HepG2 (cell line): ENCODE data around the gene IAH1. TPM values are rescaled to one million over a fixed set of nuclear protein-coding genes. Genes with fewer than 3 reads are reported as not detected.

Experiments
- ATAC-seq: fragments of 200-7000 bp; cut with Tn5 transposase; 3 replicates; pipeline ENCODE4 v1.9.1; 2020; ENCODE audit warnings: mild to moderate bottlenecking, moderate library complexity
- BruUV-seq: library from RNA; stranded (reverse); fragments of 400-500 nt; replicated peaks from 2 replicates; lab custom pipeline; 2021; lab: Mats Ljungman, UMichigan
- CTCF ChIA-PET: fragments of 300-600 bp; formaldehyde crosslinking; extraction: SDS; loops from one replicate; lab custom pipeline; 2021; ENCODE audit warnings: low total read pairs, inconsistent platforms, low intra/inter-chr PET ratio; lab: Yijun Ruan, JAX
- POLR2A ChIA-PET: fragments of 350-600 bp; sonication (Branson Sonifier 250); formaldehyde crosslinking; loops from one replicate; lab custom pipeline; 2020; ENCODE audit warnings: antibody characterized with exemption, inconsistent platforms; lab: Yijun Ruan, JAX
- DNase-seq: peaks from one replicate; pipeline ENCODE4 v3.0.0-alpha.2; 2015; ENCODE audit warnings: low spot score
- FAIRE-seq: peaks from 3 replicates; lab custom pipeline; 2011; peaks lifted over from hg19 to GRCh38; lab: Jason Lieb, UNC
- H2AFZ ChIP-seq: one replicate; pipeline ENCODE4 v1.6.1; 2011; ENCODE audit warnings: low read length, inconsistent platforms
- H3K27ac ChIP-seq: fragments of 300-600 bp; 3 replicates; pipeline ENCODE4 v1.8.0; 2011; ENCODE audit warnings: mixed run types, mild to moderate bottlenecking, mixed read lengths, low read length, inconsistent platforms; ENCODE audit not compliant: insufficient read depth; ENCODE audit errors: extremely low read length
- H3K27me3 ChIP-seq, 2 experiments: fragments of 200-600 bp in 1 of 2; 2 replicates in 1 of 2; 3 replicates in 1 of 2; pipeline versions ENCODE4 v1.6.0 to v1.8.0; 2011; ENCODE audit warnings: low read length in 2 of 2, mild to moderate bottlenecking in 2 of 2, moderate library complexity in 2 of 2, inconsistent platforms in 1 of 2; ENCODE audit not compliant: insufficient read depth in 2 of 2, control insufficient read depth in 1 of 2
- H3K36me3 ChIP-seq, 2 experiments: fragments of 200-600 bp in 1 of 2; replicated peaks in 1 of 2; 2 replicates in 1 of 2; 3 replicates in 1 of 2; pipeline versions ENCODE4 v1.5.1 to v1.8.0; 2011; ENCODE audit warnings: low read length in 2 of 2, inconsistent platforms in 1 of 2; ENCODE audit not compliant: insufficient read depth in 2 of 2, control insufficient read depth in 1 of 2
- H3K4me1 ChIP-seq: 2 replicates; pipeline ENCODE4 v1.5.1; 2012; ENCODE audit warnings: low read length, inconsistent platforms; ENCODE audit not compliant: insufficient read depth
- H3K4me2 ChIP-seq: 2 replicates; pipeline ENCODE4 v1.6.0; 2011; ENCODE audit warnings: low read depth, low read length, inconsistent platforms
- H3K4me3 ChIP-seq, 3 experiments: fragments of 200-600 bp in 1 of 3; sonication (generic), shearing (Covaris generic) in 1 of 3; replicated peaks in 1 of 3; 2 replicates each; pipeline ENCODE4 v1.5.1; 2011 to 2016; ENCODE audit warnings: low read length in 3 of 3, inconsistent platforms in 2 of 3, low read depth in 2 of 3, mild to moderate bottlenecking in 2 of 3, control low read depth in 1 of 3, mixed read lengths in 1 of 3; ENCODE audit not compliant: insufficient read depth in 1 of 3
- H3K79me2 ChIP-seq: one replicate; pipeline ENCODE4 v1.6.1; 2011; ENCODE audit warnings: low read length, inconsistent platforms; ENCODE audit not compliant: insufficient read depth
- H3K9ac ChIP-seq: 2 replicates; pipeline ENCODE4 v1.6.0; 2011; ENCODE audit warnings: mild to moderate bottlenecking, low read depth, low read length, inconsistent platforms; ENCODE audit not compliant: insufficient read depth
- H3K9me3 ChIP-seq: 2 replicates; pipeline ENCODE4 v1.5.1; 2012; ENCODE audit warnings: mild to moderate bottlenecking, low read length
- H4K20me1 ChIP-seq: 2 replicates; pipeline ENCODE4 v1.6.0; 2011; ENCODE audit warnings: inconsistent platforms, mild to moderate bottlenecking, low read length, moderate library complexity; ENCODE audit not compliant: insufficient read depth
- CEBPB ChIP-seq: IDR thresholded peaks from 2 replicates; pipeline ENCODE4 v1.6.1; 2011; ENCODE audit warnings: low read depth, low read length, improper control_type of control experiment, borderline replicate concordance
- MXI1 ChIP-seq: IDR thresholded peaks from 3 replicates; pipeline ENCODE4 v1.6.1; 2012; ENCODE audit warnings: low read depth, low read length, inconsistent platforms, borderline replicate concordance
- NKX3-1 ChIP-seq: sonication (generic); formaldehyde crosslinking; IDR thresholded peaks from 2 replicates; pipeline ENCODE4 v1.5.0; 2020; ENCODE audit warnings: missing genetic modification reagents
- ZNF142 ChIP-seq: sonication (generic); formaldehyde crosslinking; IDR thresholded peaks from 2 replicates; pipeline ENCODE4 v1.4.0; 2020; ENCODE audit warnings: missing genetic modification reagents
- ZNF234 ChIP-seq: sonication (generic); formaldehyde crosslinking; conservative IDR thresholded peaks from 2 replicates; pipeline ENCODE4 v1.5.1; 2020; ENCODE audit warnings: mild to moderate bottlenecking, missing genetic modification reagents
- ZNF318 ChIP-seq: sonication (generic); formaldehyde crosslinking; IDR thresholded peaks from 2 replicates; pipeline ENCODE4 v1.4.0; 2020; ENCODE audit warnings: mild to moderate bottlenecking, missing genetic modification reagents
- ZNF468 ChIP-seq: sonication (generic); formaldehyde crosslinking; IDR thresholded peaks from 2 replicates; pipeline ENCODE4 v1.8.0; 2022; ENCODE audit warnings: mild to moderate bottlenecking, moderate library complexity, missing genetic modification reagents
- ZNF770 ChIP-seq: sonication (generic); formaldehyde crosslinking; IDR thresholded peaks from 2 replicates; pipeline ENCODE4 v1.5.0; 2020; ENCODE audit warnings: mild to moderate bottlenecking, missing genetic modification reagents
- WGBS: methylation state at CpG from one replicate; pipeline ENCODE4 v1.1.6; 2017; ENCODE audit warnings: low lambda C conversion rate; 5-methylcytosine and 5-hydroxymethylcytosine counted together
- in situ Hi-C: cut with HindIII; loops from 2 replicates; pipeline ENCODE4 v1.10.0; 2017; ENCODE audit warnings: low pct_unique_long_range_greater_than_20kb; ENCODE audit not compliant: extremely low pct_ligation_motif_present
- intact Hi-C: fragments of 100-400 bp; cut with micrococcal nuclease; formaldehyde crosslinking; loops from one replicate; pipeline ENCODE4 v1.10.0; 2022; ENCODE audit not compliant: unreplicated experiment
- polyA plus RNA-seq, 8 experiments: library from polyadenylated mRNA; depleted of rRNA in 3 of 8; stranded (reverse) in 7 of 8; unstranded in 1 of 8; fragments of >200 nt; fragmentation: Illumina TruSeq in 4 of 8; extraction: Trizol in 4 of 8; gene quantifications; 2 replicates each; pipeline versions ENCODE4 v1.2.1 to v1.2.3, GENCODE V29; 2011 to 2016; ENCODE audit warnings: low read depth in 4 of 8, missing spikeins in 1 of 8, mixed read lengths in 1 of 8; ENCODE audit not compliant: insufficient read depth in 1 of 8
- total RNA-seq, 5 experiments: library from RNA; depleted of rRNA; stranded (reverse); fragments of >200 nt; fragmentation: Illumina TruSeq; extraction: Trizol; gene quantifications; 2 replicates each; pipeline ENCODE4 v1.2.3, GENCODE V29; 2016; ENCODE audit warnings: low read depth in 1 of 5

IAH1 gene
- total and polyA plus RNA-seq, 2 of the 13 experiments (the other 11 are each of a cell fraction or from before 2014, with no cell fraction given) = 43.6 to 44.4 TPM

- Histone ChIP-seq H3K79me2 (no peaks in the 10 kb centered on the region), H3K27me3 (no peaks in the 10 kb centered on the region), H3K9ac (no peak overlapping the region), H4K20me1 (no peaks in the 10 kb centered on the region), H2AFZ (no peak overlapping the region), H3K4me1 (no peaks in the 10 kb centered on the region), H3K4me2 (no peak overlapping the region), H3K27ac (no peak overlapping the region), H3K9me3 (no peaks in the 10 kb centered on the region), H3K4me3 (no peak overlapping the region), H3K36me3 (peaks cover 9 to 53% of the 10 kb centered on the region in 2 experiments)
- in situ Hi-C loops (no loop called here), intact Hi-C loops (no loop called here)
- ChIA-PET CTCF (no interaction called here), POLR2A (interaction anchor here (1.3 kb wide), 1 partner anchor 37 kb away, joined by 4 read pairs; the partner anchor contains the start of gene ADAM17)
- FAIRE-seq (no peak), ATAC-seq (no peak), DNase-seq (no peak)
- BruUV-seq = no TSS peak
- WGBS = 92% methylated on average over 7 of the region's 7 CpGs
- TF ChIP-seq ZNF468 (no peak), ZNF142 (CRISPR knock-in tag) (no peak), ZNF234 (CRISPR knock-in tag) (no peak), ZNF770 (peak; percentile 88), NKX3-1 (CRISPR knock-in tag) (no peak), ZNF318 (CRISPR knock-in tag) (no peak), CEBPB (peak; percentile 61; the same call in 1 of the 2 replicates), MXI1 (no peak)
Observed at GRCh38 chr2:9518780-9519179, 44.4 kb downstream of the IAH1 start.
